ENCODE measurements around the gene ZDHHC18.

DNA sequence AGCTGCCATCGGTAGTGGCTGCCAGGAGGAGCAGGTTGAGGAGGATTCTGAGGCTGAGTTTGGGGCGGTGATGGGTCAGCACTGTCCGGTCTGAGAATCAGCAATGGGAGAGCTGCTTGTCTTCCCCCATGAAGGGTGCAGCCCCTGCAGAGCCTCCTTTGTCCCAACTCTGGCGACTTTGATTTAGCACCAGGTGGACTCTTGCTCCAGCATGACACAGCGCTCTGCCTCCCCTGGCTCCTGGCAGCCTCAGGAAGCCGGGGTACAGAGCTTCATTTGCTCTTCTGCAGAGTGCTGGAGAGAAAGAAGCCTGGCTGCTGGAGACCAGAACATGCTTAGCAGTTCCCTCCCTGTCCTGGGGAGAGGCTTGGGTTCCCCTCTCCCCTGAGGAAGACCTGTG is 13.3 kb downstream of the ZDHHC18 start:
- TF ChIP-seq CTCF (IDR thresholded peaks at IDR 0.05): no peak
- no peak for TF ChIP-seq EZH2 (IDR thresholded peaks at IDR 0.05)
